ENCODE results near the gene LDLRAD2. TPM values are rescaled to one million over a fixed set of nuclear protein-coding genes. Genes with fewer than 3 reads are reported as not detected.

LDLRAD2 gene
- total RNA-seq, 1 experiment from 2014 or later, result not detected

DNA sequence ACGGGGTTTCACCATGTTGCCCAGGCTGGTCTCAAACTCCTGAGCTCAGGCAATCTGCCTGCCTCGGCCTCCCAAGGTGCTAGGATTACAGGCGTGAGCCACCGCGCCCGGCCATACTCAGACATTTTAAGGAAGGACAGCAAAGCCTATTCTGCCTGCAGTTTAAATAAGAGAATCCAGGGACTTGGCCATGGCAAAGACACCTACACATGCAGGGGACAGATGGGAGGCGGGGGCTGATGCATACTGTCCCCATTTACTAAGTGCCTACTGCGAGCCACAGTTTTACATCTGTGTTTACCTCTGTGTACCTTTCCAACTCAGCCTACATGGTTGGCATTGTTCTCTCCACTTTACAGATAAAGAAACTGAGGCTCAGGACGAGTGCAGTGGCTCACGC, 25.4 kb downstream of the LDLRAD2 start:
- intact Hi-C loops (cut with micrococcal nuclease; ENCODE audit: unreplicated experiment), result no loop called here
- BruUV-seq (replicated peaks), result no TSS peak
- no peak for DNase-seq
- H3K27ac Mint-ChIP-seq (ENCODE audit: unreplicated experiment), result no peak overlapping the region
- H3K27me3 Mint-ChIP-seq (ENCODE audit: unreplicated experiment), result no peaks in the 10 kb centered on the region
- H3K36me3 Mint-ChIP-seq (ENCODE audit: insufficient read depth, unreplicated experiment), result peaks cover 79% of the 10 kb centered on the region
- no peaks in the 10 kb centered on the region for H3K4me1 Mint-ChIP-seq (ENCODE audit: low read depth, unreplicated experiment)
- peaks cover 2% of the 10 kb centered on the region for H3K9me3 Mint-ChIP-seq (ENCODE audit: low read depth, unreplicated experiment)
- TF ChIP-seq, protein P1, sequence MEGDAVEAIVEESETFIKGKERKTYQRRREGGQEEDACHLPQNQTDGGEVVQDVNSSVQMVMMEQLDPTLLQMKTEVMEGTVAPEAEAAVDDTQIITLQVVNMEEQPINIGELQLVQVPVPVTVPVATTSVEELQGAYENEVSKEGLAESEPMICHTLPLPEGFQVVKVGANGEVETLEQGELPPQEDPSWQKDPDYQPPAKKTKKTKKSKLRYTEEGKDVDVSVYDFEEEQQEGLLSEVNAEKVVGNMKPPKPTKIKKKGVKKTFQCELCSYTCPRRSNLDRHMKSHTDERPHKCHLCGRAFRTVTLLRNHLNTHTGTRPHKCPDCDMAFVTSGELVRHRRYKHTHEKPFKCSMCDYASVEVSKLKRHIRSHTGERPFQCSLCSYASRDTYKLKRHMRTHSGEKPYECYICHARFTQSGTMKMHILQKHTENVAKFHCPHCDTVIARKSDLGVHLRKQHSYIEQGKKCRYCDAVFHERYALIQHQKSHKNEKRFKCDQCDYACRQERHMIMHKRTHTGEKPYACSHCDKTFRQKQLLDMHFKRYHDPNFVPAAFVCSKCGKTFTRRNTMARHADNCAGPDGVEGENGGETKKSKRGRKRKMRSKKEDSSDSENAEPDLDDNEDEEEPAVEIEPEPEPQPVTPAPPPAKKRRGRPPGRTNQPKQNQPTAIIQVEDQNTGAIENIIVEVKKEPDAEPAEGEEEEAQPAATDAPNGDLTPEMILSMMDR (IDR thresholded peaks at IDR 0.05; ENCODE audit: unreplicated experiment), result no peak
- CTCF ChIA-PET, result no interaction called here
- H3K4me3 Mint-ChIP-seq (ENCODE audit: low read depth, unreplicated experiment), result no peak overlapping the region

DNA sequence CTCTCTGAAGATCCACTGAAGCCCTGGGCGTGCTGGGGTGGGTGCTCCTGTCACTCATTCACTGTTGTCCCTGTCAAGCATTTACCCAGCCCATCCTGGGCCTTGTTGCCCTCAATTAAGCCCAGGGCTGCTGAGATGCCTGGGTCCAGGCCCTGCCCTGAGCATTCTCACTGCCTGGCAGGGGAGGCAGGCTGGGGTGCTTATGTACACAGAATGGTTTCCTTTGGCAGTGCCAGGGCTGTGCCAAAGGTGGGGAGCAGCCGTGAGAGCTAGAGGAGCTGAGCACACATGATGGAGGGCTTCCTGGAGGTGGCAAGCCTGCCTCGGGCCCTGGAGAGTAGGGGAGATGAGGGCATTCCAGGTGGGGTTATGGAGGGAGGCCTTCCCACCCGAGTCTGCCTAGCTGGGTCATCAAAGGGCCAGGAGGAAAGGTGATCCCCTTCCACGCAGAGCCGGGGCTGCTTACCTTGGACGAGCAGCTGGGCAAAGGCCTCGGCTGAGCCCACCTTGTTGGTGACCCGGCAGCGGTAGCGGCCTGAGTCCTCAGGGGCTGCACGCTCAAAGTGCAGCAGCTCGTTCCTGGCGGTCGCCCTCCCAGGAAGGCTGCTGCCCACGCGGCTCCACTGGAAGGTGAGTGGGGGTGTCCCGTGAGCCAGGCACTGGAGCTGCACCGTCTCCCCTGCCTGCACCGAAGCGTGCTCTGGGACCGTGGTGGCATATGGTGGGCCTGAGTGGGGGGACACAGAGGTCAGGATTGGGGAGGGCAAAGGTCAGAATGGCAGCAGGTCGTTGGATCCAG, 26.5 kb downstream of the LDLRAD2 start:
- CTCF ChIA-PET, result no interaction called here
- H3K36me3 Mint-ChIP-seq (ENCODE audit: insufficient read depth, unreplicated experiment), result peaks cover 80% of the 10 kb centered on the region
- no peaks in the 10 kb centered on the region for H3K27me3 Mint-ChIP-seq (ENCODE audit: unreplicated experiment)
- no peaks in the 10 kb centered on the region for H3K4me1 Mint-ChIP-seq (ENCODE audit: low read depth, unreplicated experiment)
- DNase-seq, result no peak
- TF ChIP-seq, protein P1 (IDR thresholded peaks at IDR 0.05; ENCODE audit: unreplicated experiment), result no peak
- H3K9me3 Mint-ChIP-seq (ENCODE audit: low read depth, unreplicated experiment), result peaks cover 2% of the 10 kb centered on the region
- H3K4me3 Mint-ChIP-seq (ENCODE audit: low read depth, unreplicated experiment), result no peak overlapping the region
- BruUV-seq (replicated peaks), result TSS peak; percentile 20
- intact Hi-C loops (cut with micrococcal nuclease; ENCODE audit: unreplicated experiment), result no loop called here
- H3K27ac Mint-ChIP-seq (ENCODE audit: unreplicated experiment), result peak overlapping the region; percentile 54

GRCh38 chr1:21839337-21840037, 27.4 kb downstream of the LDLRAD2 start:
- no peak for DNase-seq
- TF ChIP-seq, protein P1 (IDR thresholded peaks at IDR 0.05; ENCODE audit: unreplicated experiment), result no peak
- CTCF ChIA-PET, result no interaction called here
- Mint-ChIP-seq H3K36me3 (ENCODE audit: insufficient read depth, unreplicated experiment) (peaks cover 76% of the 10 kb centered on the region), H3K27me3 (ENCODE audit: unreplicated experiment) (no peaks in the 10 kb centered on the region), H3K9me3 (ENCODE audit: low read depth, unreplicated experiment) (peaks cover 2% of the 10 kb centered on the region), H3K4me1 (ENCODE audit: low read depth, unreplicated experiment) (no peaks in the 10 kb centered on the region), H3K4me3 (ENCODE audit: low read depth, unreplicated experiment) (no peak overlapping the region), H3K27ac (ENCODE audit: unreplicated experiment) (no peak overlapping the region)
- intact Hi-C loops (cut with micrococcal nuclease; ENCODE audit: unreplicated experiment), result no loop called here
- BruUV-seq (replicated peaks), result no TSS peak

GRCh38 chr1:21840981-21841380, 28.9 kb downstream of the LDLRAD2 start:
- H3K4me3 Mint-ChIP-seq (ENCODE audit: low read depth, unreplicated experiment), result no peak overlapping the region
- H3K4me1 Mint-ChIP-seq (ENCODE audit: low read depth, unreplicated experiment), result no peaks in the 10 kb centered on the region
- peaks cover 63% of the 10 kb centered on the region for H3K36me3 Mint-ChIP-seq (ENCODE audit: insufficient read depth, unreplicated experiment)
- no peaks in the 10 kb centered on the region for H3K27me3 Mint-ChIP-seq (ENCODE audit: unreplicated experiment)
- CTCF ChIA-PET, result interaction anchor here (0.5 kb wide), 1 partner anchor 217 kb away, joined by 3 read pairs; no protein-coding TSS in a partner anchor
- no TSS peak for BruUV-seq (replicated peaks)
- H3K9me3 Mint-ChIP-seq (ENCODE audit: low read depth, unreplicated experiment), result no peaks in the 10 kb centered on the region
- no peak overlapping the region for H3K27ac Mint-ChIP-seq (ENCODE audit: unreplicated experiment)
- no peak for DNase-seq
- TF ChIP-seq, protein P1 (IDR thresholded peaks at IDR 0.05; ENCODE audit: unreplicated experiment), result no peak
- intact Hi-C loops (cut with micrococcal nuclease; ENCODE audit: unreplicated experiment), result no loop called here

All from Calu3 (cell line).